Neural crest cell (in vitro differentiated cells): ENCODE measurements around the gene LYRM1. TPM values are rescaled to one million over a fixed set of nuclear protein-coding genes. Genes with fewer than 3 reads are reported as not detected.
"Not testable (repeated sequence)": the region's sequence is repeated elsewhere in the genome, so short reads cannot be mapped to it uniquely, and the experiment has no call there.

Source experiments
- DNase-seq: peaks from one replicate; pipeline ENCODE4 v3.0.0; 2021; ENCODE audit warnings: low read depth, mixed read lengths, low spot score
- H3K27ac Mint-ChIP-seq: one replicate; pipeline ENCODE4 v1.8.0; 2021; ENCODE audit warnings: mild to moderate bottlenecking, mixed read lengths; ENCODE audit not compliant: unreplicated experiment
- H3K27me3 Mint-ChIP-seq: 2 replicates; pipeline ENCODE4 v1.8.0; 2021; ENCODE audit warnings: low read depth, mild to moderate bottlenecking, mixed read lengths
- H3K36me3 Mint-ChIP-seq: 2 replicates; pipeline ENCODE4 v1.8.0; 2021; ENCODE audit warnings: low read depth, mild to moderate bottlenecking, mixed read lengths
- H3K4me1 Mint-ChIP-seq: 2 replicates; pipeline ENCODE4 v1.8.0; 2021; ENCODE audit warnings: mixed read lengths
- H3K4me3 Mint-ChIP-seq: one replicate; pipeline ENCODE4 v1.8.0; 2021; ENCODE audit warnings: mild to moderate bottlenecking, mixed read lengths
- H3K9me3 Mint-ChIP-seq: 2 replicates; pipeline ENCODE4 v1.8.0; 2021; ENCODE audit warnings: mixed read lengths
- CTCF ChIP-seq: fragments of 200-600 bp; sonication (generic); conservative IDR thresholded peaks from 2 replicates; pipeline ENCODE4 v1.5.0; 2021; ENCODE audit warnings: antibody characterized with exemption, mild to moderate bottlenecking
- total RNA-seq: library from RNA; stranded (reverse); gene quantifications from 2 replicates; pipeline ENCODE4 v1.2.1, GENCODE V29; 2021

LYRM1 gene
- total RNA-seq, 1 donor from 2014 or later = 20.4 TPM

- Mint-ChIP-seq H3K4me3 (no peak overlapping the region), H3K9me3 (no peaks in the 10 kb centered on the region), H3K36me3 (no peaks in the 10 kb centered on the region), H3K27me3 (no peaks in the 10 kb centered on the region), H3K4me1 (no peaks in the 10 kb centered on the region), H3K27ac (no peak overlapping the region)
- no peak for DNase-seq
- no peak for TF ChIP-seq CTCF
Measured at GRCh38 chr16:20940871-20941635, 40.5 kb downstream of the LYRM1 start.

- no peak overlapping the region for H3K27ac Mint-ChIP-seq
- H3K27me3 Mint-ChIP-seq = no peaks in the 10 kb centered on the region
- no peaks in the 10 kb centered on the region for H3K9me3 Mint-ChIP-seq
- no peak for TF ChIP-seq CTCF
- H3K36me3 Mint-ChIP-seq = no peaks in the 10 kb centered on the region
- H3K4me1 Mint-ChIP-seq = no peaks in the 10 kb centered on the region
- no peak overlapping the region for H3K4me3 Mint-ChIP-seq
- DNase-seq = no peak
Measured at GRCh38 chr16:20941636-20941926, 41.0 kb downstream of the LYRM1 start.

- no peak for DNase-seq
- H3K27ac Mint-ChIP-seq = no peak overlapping the region
- no peaks in the 10 kb centered on the region for H3K9me3 Mint-ChIP-seq
- TF ChIP-seq CTCF = no peak
- no peaks in the 10 kb centered on the region for H3K27me3 Mint-ChIP-seq
- H3K4me1 Mint-ChIP-seq = no peaks in the 10 kb centered on the region
- H3K4me3 Mint-ChIP-seq = no peak overlapping the region
- H3K36me3 Mint-ChIP-seq = no peaks in the 10 kb centered on the region
Measured at GRCh38 chr16:20942256-20942655, 41.7 kb downstream of the LYRM1 start.

GRCh38 chr16:20944861-20945574 is 44.4 kb downstream of the LYRM1 start:
- DNase-seq = no peak
- Mint-ChIP-seq H3K27ac (no peak overlapping the region), H3K9me3 (no peaks in the 10 kb centered on the region), H3K36me3 (no peaks in the 10 kb centered on the region), H3K4me3 (no peak overlapping the region), H3K27me3 (no peaks in the 10 kb centered on the region), H3K4me1 (no peaks in the 10 kb centered on the region)
- no peak for TF ChIP-seq CTCF

GRCh38 chr16:20945575-20945875 is 45.0 kb downstream of the LYRM1 start:
- H3K9me3 Mint-ChIP-seq, H3K4me1 Mint-ChIP-seq, H3K36me3 Mint-ChIP-seq, DNase-seq, H3K4me3 Mint-ChIP-seq, H3K27ac Mint-ChIP-seq, H3K27me3 Mint-ChIP-seq: not testable (repeated sequence)

GRCh38 chr16:20946015-20946629 is 45.6 kb downstream of the LYRM1 start:
- peaks cover 2% of the 10 kb centered on the region for H3K27me3 Mint-ChIP-seq
- DNase-seq = no peak
- no peaks in the 10 kb centered on the region for H3K9me3 Mint-ChIP-seq
- no peaks in the 10 kb centered on the region for H3K4me1 Mint-ChIP-seq
- H3K27ac Mint-ChIP-seq = no peak overlapping the region
- TF ChIP-seq CTCF = no peak
- no peaks in the 10 kb centered on the region for H3K36me3 Mint-ChIP-seq
- no peak overlapping the region for H3K4me3 Mint-ChIP-seq
